Myocyte (in vitro differentiated cells): Measurements from ENCODE around the gene TMPRSS15. TPM values are rescaled to one million over a fixed set of nuclear protein-coding genes. Genes with fewer than 3 reads are reported as not detected.
"Not testable (repeated sequence)": the region's sequence is repeated elsewhere in the genome, so short reads cannot be mapped to it uniquely, and the experiment has no call there.

Source experiments
- DNase-seq: peaks from one replicate; pipeline ENCODE4 v3.0.0-alpha.2; 2012; ENCODE audit warnings: low read depth
- polyA plus RNA-seq: library from polyadenylated mRNA; unstranded; fragments of >200 nt; gene quantifications from one replicate; pipeline ENCODE4 v1.2.1, GENCODE V29; 2012; ENCODE audit warnings: missing spikeins
- total RNA-seq: library from RNA; depleted of rRNA; stranded (reverse); fragments of >200 nt; gene quantifications from 2 replicates; pipeline ENCODE4 v1.2.3, GENCODE V29; 2014

Gene TMPRSS15
- total RNA-seq = 0.05 TPM in 1 of 2 replicates, not detected in the other
- polyA plus RNA-seq = not detected

GRCh38 chr21:18403735-18404450 is at the start of gene TMPRSS15:
Gene TMPRSS15 (minus strand): TSS chr21:18403785. CDS start chr21:18403622, 163 bp downstream.
- DNase-seq = no peak

DNA sequence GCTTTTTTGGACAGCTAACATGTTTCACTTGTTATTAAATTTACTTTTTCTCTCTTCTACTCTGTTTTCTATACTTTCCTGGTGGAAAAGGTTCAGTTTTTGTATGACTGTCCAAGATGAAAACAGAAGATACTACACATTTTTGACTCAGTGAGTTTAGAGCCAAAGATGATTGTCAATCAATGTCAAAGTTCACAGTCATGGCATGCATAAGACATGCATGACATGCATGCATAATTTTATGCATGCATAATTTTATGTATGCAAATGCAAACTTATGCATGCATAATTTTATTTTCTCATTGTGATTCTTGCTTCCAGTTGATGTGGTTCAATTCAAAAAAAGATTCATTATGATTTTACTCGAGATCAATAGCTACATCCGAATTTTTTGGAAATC is 48.1 kb upstream of the TMPRSS15 start:
- DNase-seq = no peak

DNA sequence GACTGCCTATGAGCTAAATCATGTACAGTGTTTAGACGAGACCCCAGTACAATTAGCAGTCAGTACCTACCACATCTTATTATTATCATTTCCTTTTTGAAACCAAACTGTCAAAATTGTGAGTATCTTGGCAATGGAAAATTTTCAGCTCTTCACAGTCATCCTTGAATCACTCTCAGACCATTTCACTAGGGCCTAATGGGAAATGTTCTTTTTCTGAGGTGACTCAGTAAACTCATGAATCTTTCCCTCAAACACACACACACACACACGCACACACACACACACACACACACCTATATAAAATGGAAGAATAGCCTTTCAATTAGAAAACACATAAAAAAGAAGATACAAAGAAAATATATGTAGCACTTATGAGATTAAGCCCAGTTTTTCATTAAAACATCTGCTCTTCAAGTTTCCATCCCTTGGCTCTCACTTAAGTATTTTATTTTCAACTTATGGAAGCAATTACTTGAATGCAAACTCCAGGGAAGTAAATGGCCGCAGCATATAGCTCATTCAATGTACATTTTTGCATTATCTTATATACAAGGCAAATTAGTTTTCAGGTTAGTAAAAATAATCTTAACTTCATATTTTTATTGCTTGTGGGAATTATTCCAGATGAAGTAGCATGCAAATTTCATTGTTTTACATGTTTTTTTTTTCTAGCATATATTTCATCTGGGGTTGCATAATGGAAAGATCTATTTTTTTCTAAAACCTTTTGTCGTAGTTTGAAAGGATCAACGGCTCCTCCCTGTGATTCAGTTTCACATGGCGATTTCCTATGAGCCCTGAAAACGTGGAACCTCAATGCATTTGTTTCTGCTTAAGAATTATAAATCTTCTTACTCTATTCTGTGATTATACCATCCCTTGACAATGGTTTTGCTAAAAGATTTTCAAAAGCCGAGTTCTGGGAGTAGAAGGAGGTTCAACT is 46.3 kb upstream of the TMPRSS15 start:
- DNase-seq = peak; percentile 15

GRCh38 chr21:18443701-18444100 is 40.1 kb upstream of the TMPRSS15 start:
- DNase-seq = no peak

GRCh38 chr21:18443085-18443484 is 39.5 kb upstream of the TMPRSS15 start:
- no peak for DNase-seq

DNA sequence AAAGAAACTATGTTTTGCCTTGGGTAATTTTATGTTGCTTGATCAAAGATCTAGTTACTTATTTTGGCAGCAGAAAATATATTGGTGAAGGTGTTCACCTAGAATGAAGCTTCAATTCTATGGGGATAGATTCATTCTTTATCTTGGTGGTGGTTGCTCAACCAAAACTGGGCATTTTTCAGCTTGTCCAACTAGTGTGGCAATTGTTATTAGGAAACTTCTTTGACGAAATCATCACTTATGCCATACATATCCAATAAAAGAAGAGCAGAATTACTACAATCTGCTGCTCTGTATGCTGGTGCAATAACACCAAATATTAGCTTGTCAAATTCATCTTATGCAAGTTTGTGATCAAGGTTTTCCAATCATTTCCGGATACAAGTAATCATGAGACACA is 26.8 kb upstream of the TMPRSS15 start:
- no peak for DNase-seq

GRCh38 chr21:18424276-18424675 is 20.7 kb upstream of the TMPRSS15 start:
- DNase-seq = no peak

GRCh38 chr21:18417141-18417790 is 13.7 kb upstream of the TMPRSS15 start:
- no peak for DNase-seq

GRCh38 chr21:18411565-18411964 is 8.0 kb upstream of the TMPRSS15 start:
- DNase-seq = no peak

GRCh38 chr21:18409579-18409978 is 6.0 kb upstream of the TMPRSS15 start:
- DNase-seq = no peak

DNA sequence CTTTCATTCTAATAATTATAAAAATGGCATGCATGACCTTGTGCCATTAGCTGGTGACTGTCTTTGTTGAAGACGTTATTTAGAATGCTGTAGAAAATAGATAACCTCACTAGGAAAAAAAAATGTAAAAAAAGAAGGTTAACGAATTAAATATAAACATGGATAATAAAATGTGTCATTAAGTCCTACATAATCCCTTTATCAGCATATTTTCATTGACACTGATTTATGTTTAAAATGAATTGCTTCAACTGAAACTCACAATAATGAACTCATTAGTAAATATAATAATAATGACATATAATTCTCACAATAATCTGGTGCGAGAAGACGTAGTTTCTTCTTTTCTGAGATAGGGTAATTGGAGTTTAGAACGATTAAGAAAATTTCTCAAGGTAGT is 4.7 kb downstream of the TMPRSS15 start:
- no peak for DNase-seq

DNA sequence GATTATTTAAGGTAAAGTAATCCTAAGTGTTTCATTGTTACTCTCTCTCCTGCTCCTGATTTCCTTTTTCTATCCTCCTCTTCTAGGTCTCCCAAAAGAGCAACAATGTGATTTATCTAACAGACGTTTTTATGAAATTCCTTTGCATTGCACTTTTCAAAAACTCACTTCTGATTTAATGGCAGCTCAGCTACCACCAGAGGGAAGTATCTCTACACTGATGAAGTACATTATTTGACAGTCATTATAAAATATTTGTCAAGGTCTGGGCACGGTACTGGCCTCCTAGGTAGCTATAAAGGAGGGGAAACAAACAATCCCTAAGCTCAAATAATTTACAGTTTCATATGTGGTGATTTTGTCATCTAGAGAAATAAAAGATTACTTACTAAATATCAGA is 15.6 kb downstream of the TMPRSS15 start:
- DNase-seq = no peak

DNA sequence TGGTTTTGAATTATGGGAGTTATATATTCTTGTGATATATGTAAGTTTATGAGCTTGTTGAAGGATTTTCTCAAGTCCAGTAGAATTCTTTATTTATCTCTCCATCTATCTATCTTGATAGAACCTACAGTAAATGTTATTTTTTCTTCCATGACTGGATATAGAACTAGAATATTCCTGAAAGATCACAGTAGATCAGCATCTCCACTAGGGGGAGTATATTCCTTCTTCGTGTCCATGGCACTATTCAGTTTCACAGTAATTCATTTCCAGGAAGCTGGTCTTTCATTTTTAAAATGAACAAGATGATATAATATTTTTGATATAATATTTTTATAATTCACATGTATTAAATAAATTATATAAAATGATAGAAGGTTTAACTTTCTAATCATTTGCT is 18.8 kb downstream of the TMPRSS15 start:
- DNase-seq = peak; percentile 54

DNA sequence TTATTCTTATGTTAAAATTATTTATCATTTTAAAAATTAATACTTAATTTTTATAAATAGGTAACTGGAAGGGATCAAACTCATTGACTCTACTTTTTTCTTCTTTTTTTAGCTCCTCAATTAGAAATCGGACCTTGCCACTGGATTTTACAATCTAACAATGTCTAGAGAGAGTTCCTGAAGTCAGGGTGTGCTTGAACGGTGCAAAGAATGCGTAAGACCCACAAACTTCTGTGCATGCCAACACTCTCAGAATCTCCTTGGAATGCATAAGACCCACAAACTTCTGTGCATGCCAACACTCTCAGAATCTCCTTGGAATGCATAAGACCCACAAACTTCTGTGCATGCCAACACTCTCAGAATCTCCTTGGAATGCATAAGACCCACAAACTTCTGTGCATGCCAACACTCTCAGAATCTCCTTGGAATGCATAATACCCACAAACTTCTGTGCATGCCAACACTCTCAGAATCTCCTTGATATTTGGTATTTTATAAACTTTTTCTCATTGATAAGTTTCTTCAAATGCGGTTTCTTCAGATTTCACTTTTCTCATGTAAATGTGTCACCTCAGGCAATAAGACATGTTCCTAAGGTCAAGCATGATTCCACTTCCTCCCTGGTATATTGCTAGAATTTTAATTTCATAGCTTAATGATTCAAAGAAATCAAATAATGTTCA is 20.5 kb downstream of the TMPRSS15 start:
- not testable (repeated sequence) for DNase-seq

DNA sequence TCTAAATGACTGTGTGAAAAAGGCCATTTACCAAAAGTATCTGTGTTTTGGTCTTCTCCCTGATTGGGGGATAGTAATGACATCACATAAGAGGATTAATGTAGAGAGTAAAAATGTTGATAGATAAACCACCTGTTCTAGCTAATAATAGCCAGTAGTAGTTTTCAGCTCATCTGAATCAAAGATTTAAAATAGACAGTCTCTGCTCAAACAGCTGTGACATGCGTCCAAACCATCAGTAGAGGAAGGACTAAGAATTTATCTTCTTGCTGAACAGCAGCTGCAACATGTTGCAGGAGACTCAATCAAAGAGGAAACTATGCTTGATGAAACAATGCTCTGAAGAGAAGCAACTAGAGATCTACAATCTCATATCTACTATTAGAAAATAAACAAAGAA is 21.4 kb downstream of the TMPRSS15 start:
- peak; percentile 88 for DNase-seq

DNA sequence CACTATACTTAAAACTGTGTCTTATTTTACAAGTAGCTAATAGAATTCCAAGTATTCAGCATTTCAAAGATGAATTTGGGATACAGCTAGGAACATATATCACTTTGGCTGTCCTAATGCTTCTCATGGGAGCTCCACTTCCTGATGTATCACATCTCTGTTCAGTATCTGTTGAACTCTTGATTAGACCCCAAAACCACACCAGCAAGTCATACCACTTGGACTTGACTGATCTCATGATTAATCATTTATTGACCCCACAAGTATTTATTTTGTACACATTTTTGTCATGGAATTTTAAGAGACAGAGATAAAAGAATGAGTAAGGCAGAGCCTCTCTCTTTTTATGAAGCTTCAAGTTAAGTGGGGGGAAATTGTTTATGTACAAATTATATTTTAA is 30.0 kb downstream of the TMPRSS15 start:
- DNase-seq = no peak

DNA sequence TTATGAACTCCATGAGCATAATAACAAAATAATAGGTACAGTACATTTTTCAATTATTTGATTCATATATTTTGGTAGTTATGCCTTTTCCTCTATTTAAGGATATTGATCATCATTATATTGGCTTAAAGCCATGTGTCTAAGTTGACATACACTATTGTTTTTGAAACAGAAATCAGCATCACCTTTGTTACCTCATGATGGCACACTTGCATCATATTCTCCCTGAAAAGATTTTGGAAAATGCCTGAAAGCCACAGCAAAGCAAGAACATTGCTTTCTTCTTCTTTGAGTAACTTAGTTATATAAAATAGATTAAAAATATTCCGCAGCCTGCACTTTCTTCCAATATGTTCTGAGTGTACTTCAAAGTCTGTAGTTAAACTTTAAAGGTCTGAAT is 33.3 kb downstream of the TMPRSS15 start:
- no peak for DNase-seq

- DNase-seq = peak; percentile 59
Measured at GRCh38 chr21:18369115-18369514, 34.5 kb downstream of the TMPRSS15 start.

DNA sequence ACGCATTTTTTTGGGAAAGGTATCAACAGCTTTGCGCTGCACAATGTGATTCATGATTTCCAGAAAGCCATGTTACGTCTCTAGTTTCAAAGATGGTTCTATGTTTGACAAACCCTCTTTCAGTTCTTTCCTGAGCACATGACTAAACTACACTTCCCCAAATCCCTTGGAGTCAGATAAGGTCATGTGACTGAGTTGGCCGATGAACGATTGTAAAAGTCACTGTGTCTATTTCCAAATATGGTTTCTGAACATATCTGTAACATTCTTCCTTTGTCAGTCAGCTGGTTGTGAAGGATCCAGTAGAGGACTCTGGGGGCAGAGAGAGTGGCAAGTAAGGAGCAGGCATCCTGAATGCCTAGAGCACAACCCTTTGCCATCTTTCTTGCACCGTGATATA is 35.4 kb downstream of the TMPRSS15 start:
- DNase-seq = no peak

GRCh38 chr21:18356801-18357200 is 46.8 kb downstream of the TMPRSS15 start:
- DNase-seq = no peak

DNA sequence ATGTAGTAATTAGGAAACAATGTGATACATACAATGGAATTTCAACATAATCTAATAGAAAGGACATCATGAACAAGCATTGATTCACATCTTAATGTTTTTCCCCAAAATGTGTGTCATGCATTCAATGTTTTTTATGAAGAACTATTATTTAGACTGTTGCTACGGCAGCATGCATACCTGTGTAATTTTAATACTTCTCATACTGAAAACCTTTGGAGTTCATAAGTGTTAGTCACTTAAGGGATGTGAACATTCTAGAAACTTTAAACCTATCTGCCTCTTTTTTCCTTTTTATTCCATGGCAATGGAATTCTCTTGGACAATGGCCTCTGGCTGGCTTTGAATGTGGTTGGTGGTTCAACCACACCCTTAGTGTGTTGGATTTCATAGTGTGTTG is 48.6 kb downstream of the TMPRSS15 start:
- peak; percentile 74 for DNase-seq
